ENCODE data around the gene SKAP2.

DNA sequence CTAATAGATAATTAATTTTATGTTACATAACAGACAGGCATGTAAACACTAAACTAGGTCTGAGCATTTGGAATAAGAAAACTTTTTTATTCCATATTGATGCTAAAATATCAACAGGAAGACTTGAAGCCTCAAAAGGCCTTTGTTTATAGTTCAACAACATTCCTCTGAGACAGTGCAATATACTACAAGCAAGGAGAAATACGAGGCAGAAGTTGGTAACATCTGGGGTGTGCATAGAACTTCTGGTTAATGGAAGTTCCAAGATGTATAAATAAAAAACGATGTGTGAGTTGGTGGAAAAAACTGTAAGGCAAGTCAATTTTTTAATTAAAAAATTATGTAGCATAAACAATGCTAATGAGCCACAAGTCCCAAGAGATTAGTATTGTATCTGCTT is 139.6 kb downstream of the SKAP2 start:
- TF ChIP-seq, protein P1, sequence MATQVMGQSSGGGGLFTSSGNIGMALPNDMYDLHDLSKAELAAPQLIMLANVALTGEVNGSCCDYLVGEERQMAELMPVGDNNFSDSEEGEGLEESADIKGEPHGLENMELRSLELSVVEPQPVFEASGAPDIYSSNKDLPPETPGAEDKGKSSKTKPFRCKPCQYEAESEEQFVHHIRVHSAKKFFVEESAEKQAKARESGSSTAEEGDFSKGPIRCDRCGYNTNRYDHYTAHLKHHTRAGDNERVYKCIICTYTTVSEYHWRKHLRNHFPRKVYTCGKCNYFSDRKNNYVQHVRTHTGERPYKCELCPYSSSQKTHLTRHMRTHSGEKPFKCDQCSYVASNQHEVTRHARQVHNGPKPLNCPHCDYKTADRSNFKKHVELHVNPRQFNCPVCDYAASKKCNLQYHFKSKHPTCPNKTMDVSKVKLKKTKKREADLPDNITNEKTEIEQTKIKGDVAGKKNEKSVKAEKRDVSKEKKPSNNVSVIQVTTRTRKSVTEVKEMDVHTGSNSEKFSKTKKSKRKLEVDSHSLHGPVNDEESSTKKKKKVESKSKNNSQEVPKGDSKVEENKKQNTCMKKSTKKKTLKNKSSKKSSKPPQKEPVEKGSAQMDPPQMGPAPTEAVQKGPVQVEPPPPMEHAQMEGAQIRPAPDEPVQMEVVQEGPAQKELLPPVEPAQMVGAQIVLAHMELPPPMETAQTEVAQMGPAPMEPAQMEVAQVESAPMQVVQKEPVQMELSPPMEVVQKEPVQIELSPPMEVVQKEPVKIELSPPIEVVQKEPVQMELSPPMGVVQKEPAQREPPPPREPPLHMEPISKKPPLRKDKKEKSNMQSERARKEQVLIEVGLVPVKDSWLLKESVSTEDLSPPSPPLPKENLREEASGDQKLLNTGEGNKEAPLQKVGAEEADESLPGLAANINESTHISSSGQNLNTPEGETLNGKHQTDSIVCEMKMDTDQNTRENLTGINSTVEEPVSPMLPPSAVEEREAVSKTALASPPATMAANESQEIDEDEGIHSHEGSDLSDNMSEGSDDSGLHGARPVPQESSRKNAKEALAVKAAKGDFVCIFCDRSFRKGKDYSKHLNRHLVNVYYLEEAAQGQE (IDR thresholded peaks at IDR 0.05; ENCODE audit: low read depth) = no peak
- TF ChIP-seq, protein P2, sequence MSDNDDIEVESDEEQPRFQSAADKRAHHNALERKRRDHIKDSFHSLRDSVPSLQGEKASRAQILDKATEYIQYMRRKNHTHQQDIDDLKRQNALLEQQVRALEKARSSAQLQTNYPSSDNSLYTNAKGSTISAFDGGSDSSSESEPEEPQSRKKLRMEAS (IDR thresholded peaks at IDR 0.05) = no peak
- TF ChIP-seq EP300 (IDR thresholded peaks at IDR 0.05; ENCODE audit: borderline replicate concordance) = no peak
- no peak for TF ChIP-seq RAD21 (IDR thresholded peaks at IDR 0.05; ENCODE audit: low read depth)
- no peak for TF ChIP-seq EGR1 (IDR thresholded peaks at IDR 0.05)
